Nephron progenitor cell (in vitro differentiated cells): ENCODE data around the gene ITGA2B.

Source experiments
- DNase-seq: peaks from one replicate; pipeline ENCODE4 v3.0.0; 2021
- H3K27ac Mint-ChIP-seq: 2 replicates; pipeline ENCODE4 v1.8.0; 2021; ENCODE audit warnings: mild to moderate bottlenecking, moderate library complexity, mixed read lengths
- H3K27me3 Mint-ChIP-seq: 2 replicates; pipeline ENCODE4 v1.8.0; 2021; ENCODE audit warnings: mild to moderate bottlenecking, low read depth, mixed read lengths; ENCODE audit not compliant: poor library complexity
- H3K36me3 Mint-ChIP-seq: 2 replicates; pipeline ENCODE4 v1.8.0; 2021; ENCODE audit warnings: low read depth, mixed read lengths
- H3K4me1 Mint-ChIP-seq: 2 replicates; pipeline ENCODE4 v1.8.0; 2021; ENCODE audit warnings: mixed read lengths
- H3K4me3 Mint-ChIP-seq: 2 replicates; pipeline ENCODE4 v1.8.0; 2021; ENCODE audit warnings: mild to moderate bottlenecking, moderate library complexity, mixed read lengths
- H3K9me3 Mint-ChIP-seq: 2 replicates; pipeline ENCODE4 v1.8.0; 2021; ENCODE audit warnings: mild to moderate bottlenecking, moderate library complexity, mixed read lengths
- CTCF ChIP-seq: fragments of 200-600 bp; sonication (generic); IDR thresholded peaks from 2 replicates; pipeline ENCODE4 v1.5.0; 2021; ENCODE audit warnings: antibody characterized with exemption

ITGA2B gene

GRCh38 chr17:44361292-44362260 lies 27.9 kb downstream of the ITGA2B start:
- Mint-ChIP-seq H3K27ac (peak overlapping the region; percentile 63), H3K9me3 (no peaks in the 10 kb centered on the region), H3K27me3 (peaks cover 22% of the 10 kb centered on the region), H3K4me3 (peak overlapping the region; percentile 87), H3K36me3 (peaks cover 11% of the 10 kb centered on the region), H3K4me1 (peaks cover 47% of the 10 kb centered on the region)
- DNase-seq = no peak
- no peak for TF ChIP-seq CTCF

- Mint-ChIP-seq H3K9me3 (no peaks in the 10 kb centered on the region), H3K27ac (peak overlapping the region; percentile 90), H3K36me3 (peaks cover 11% of the 10 kb centered on the region), H3K27me3 (peaks cover 14% of the 10 kb centered on the region), H3K4me1 (peaks cover 47% of the 10 kb centered on the region), H3K4me3 (peak overlapping the region; percentile 87)
- peak; percentile 70 for DNase-seq
- TF ChIP-seq CTCF = no peak
Measured at GRCh38 chr17:44360826-44361225, 28.6 kb downstream of the ITGA2B start.

GRCh38 chr17:44360144-44360533 lies 29.3 kb downstream of the ITGA2B start:
- Mint-ChIP-seq H3K9me3 (no peaks in the 10 kb centered on the region), H3K4me3 (peak overlapping the region; percentile 87), H3K27ac (peak overlapping the region; percentile 90), H3K27me3 (peaks cover 8% of the 10 kb centered on the region), H3K4me1 (peaks cover 46% of the 10 kb centered on the region), H3K36me3 (peaks cover 11% of the 10 kb centered on the region)
- TF ChIP-seq CTCF = no peak
- DNase-seq = no peak

- Mint-ChIP-seq H3K27ac (no peak overlapping the region), H3K4me3 (no peak overlapping the region), H3K27me3 (peaks cover 3% of the 10 kb centered on the region), H3K36me3 (peaks cover 11% of the 10 kb centered on the region), H3K9me3 (no peaks in the 10 kb centered on the region), H3K4me1 (peaks cover 44% of the 10 kb centered on the region)
- no peak for TF ChIP-seq CTCF
- no peak for DNase-seq
Measured at GRCh38 chr17:44359458-44360143, 29.8 kb downstream of the ITGA2B start.

GRCh38 chr17:44359006-44359405 lies 30.4 kb downstream of the ITGA2B start:
- no peaks in the 10 kb centered on the region for H3K9me3 Mint-ChIP-seq
- H3K27ac Mint-ChIP-seq = no peak overlapping the region
- H3K4me3 Mint-ChIP-seq = no peak overlapping the region

More at GRCh38 chr17:44359006-44359405, 30.4 kb downstream of the ITGA2B start:
- no peak for DNase-seq
- TF ChIP-seq CTCF = no peak
- H3K4me1 Mint-ChIP-seq = peaks cover 44% of the 10 kb centered on the region
- H3K27me3 Mint-ChIP-seq = no peaks in the 10 kb centered on the region
- H3K36me3 Mint-ChIP-seq = peaks cover 11% of the 10 kb centered on the region
